AG04449 (cell line): ENCODE data around the gene POLR1A.

Experiments
- CTCF ChIA-PET: fragments of 350-600 bp; formaldehyde crosslinking; extraction: SDS; loops from one replicate; lab custom pipeline; 2021; ENCODE audit warnings: antibody characterized with exemption; lab: Yijun Ruan, JAX
- POLR2A ChIA-PET: fragments of 400-600, 350-600 bp; formaldehyde crosslinking; extraction: SDS; loops from one replicate; lab custom pipeline; 2020; ENCODE audit warnings: antibody characterized with exemption, inconsistent platforms; lab: Yijun Ruan, JAX
- DNase-seq: peaks from one replicate; pipeline ENCODE4 v3.0.0-alpha.2; 2010; ENCODE audit warnings: low read depth, low spot score
- H3K4me3 ChIP-seq: 2 replicates; pipeline ENCODE4 v1.5.1; 2011; ENCODE audit warnings: low read depth, mild to moderate bottlenecking, control low read depth, low read length
- TF ChIP-seq, protein P1 (sequence below): IDR thresholded peaks from one replicate; pipeline ENCODE4 v1.5.1; 2011; ENCODE audit warnings: mild to moderate bottlenecking, moderate library complexity, low read length, control low read depth, inconsistent platforms; ENCODE audit not compliant: insufficient read depth; ENCODE audit errors: missing control alignments

Gene POLR1A

DNA sequence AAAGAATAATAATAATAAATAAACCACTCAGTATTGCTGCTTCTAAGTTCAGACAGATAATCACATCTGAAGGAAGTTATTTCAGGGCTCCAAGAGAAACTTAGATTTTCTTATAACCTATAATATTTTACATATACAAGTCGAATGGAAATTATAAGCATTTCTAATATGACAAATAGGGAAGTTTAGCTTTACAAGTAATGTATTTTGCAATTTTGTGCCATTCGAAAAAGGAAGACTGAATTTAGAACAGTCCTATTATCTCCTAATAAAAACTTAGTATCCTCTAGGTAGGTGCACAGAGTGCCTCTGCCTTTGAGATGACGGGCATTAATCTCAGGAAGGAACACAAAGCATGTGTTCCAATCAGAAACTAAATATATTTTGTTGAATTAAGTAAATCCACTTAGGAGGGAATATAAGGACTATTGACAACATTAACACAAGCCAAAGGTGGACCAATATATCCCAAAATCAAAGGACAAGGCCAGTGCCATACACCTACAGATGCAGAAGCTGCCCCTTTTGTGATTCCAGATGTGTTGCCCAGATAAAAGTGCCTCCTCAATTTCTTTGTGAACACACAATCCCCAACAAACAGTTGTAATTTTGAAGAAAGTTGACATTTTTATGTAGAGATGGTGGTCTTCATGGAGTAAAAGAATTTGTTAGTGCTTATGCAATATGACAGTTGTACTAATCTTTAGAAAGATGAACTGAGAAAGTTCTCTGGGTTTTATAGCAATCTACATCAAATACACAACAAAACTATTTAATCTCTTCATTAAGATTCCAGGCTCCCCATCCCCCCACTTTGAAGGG lies 37.0 kb upstream of the POLR1A start:
- no peak for DNase-seq
- CTCF ChIA-PET = no interaction called here
- no peak overlapping the region for H3K4me3 ChIP-seq
- TF ChIP-seq, protein P1, sequence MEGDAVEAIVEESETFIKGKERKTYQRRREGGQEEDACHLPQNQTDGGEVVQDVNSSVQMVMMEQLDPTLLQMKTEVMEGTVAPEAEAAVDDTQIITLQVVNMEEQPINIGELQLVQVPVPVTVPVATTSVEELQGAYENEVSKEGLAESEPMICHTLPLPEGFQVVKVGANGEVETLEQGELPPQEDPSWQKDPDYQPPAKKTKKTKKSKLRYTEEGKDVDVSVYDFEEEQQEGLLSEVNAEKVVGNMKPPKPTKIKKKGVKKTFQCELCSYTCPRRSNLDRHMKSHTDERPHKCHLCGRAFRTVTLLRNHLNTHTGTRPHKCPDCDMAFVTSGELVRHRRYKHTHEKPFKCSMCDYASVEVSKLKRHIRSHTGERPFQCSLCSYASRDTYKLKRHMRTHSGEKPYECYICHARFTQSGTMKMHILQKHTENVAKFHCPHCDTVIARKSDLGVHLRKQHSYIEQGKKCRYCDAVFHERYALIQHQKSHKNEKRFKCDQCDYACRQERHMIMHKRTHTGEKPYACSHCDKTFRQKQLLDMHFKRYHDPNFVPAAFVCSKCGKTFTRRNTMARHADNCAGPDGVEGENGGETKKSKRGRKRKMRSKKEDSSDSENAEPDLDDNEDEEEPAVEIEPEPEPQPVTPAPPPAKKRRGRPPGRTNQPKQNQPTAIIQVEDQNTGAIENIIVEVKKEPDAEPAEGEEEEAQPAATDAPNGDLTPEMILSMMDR = no peak
- POLR2A ChIA-PET = no interaction called here

DNA sequence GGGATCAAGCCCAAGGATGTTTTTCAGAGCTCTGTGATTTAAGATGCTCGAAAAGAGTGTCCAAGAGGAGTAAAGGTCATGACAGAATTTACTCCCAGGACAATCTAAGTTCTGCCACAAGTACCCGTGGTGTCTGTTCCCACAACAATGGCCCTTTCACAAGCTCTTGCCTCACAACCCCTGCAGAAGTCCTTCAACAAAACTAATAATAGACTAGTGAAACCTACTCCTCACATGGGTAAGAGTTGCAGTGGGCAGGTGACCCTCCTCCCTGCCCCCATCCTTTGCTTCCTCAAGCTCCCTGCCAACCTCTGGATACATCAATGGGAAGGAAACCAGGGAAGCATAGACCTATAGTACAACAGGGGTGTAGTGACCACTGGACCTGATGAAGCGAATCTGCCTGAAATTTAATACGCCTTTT lies 35.3 kb upstream of the POLR1A start:
- DNase-seq = no peak
- ChIA-PET CTCF (no interaction called here), POLR2A (interaction anchor here (0.6 kb wide), 1 partner anchor 82 kb away, joined by 3 read pairs; no protein-coding TSS in a partner anchor)

GRCh38 chr2:86139981-86140380 lies 34.3 kb upstream of the POLR1A start:
- ChIA-PET CTCF (no interaction called here), POLR2A (no interaction called here)
- TF ChIP-seq, protein P1 = no peak
- H3K4me3 ChIP-seq = no peak overlapping the region
- no peak for DNase-seq

More for the DNA sequence above, 35.3 kb upstream of the POLR1A start:
- TF ChIP-seq, protein P1 = no peak
- no peak overlapping the region for H3K4me3 ChIP-seq

- CTCF ChIA-PET = interaction anchor here (0.9 to 1.1 kb wide), 2 partner anchors 11 to 22 kb away, joined by 3 to 4 read pairs; no protein-coding TSS in a partner anchor
- H3K4me3 ChIP-seq = no peak overlapping the region
- POLR2A ChIA-PET = no interaction called here
- TF ChIP-seq, protein P1 = no peak
- DNase-seq = no peak
Observed at GRCh38 chr2:86138736-86139625, 33.3 kb upstream of the POLR1A start.

DNA sequence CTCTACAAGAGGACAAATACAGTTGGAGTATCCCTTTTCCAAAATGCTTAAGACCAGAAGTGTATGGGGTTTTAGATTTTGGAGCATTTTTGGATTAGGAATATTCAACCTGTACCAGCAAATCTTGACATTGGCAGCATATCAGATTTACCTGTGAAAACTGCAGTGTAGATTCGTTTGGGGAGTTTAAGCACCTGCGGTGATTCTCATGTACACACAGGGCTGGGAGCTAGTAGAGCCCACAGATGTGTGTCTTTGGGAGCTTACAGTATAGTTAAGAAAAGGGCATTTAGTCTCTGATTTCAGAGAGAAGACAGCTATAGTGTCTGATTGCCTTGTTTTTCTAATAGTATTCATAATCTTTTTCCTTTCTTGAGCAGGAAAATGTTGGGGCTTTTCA lies 30.5 kb upstream of the POLR1A start:
- ChIA-PET POLR2A (no interaction called here), CTCF (interaction anchor here (1.4 kb wide), 1 partner anchor 21 kb away, joined by 3 read pairs; no protein-coding TSS in a partner anchor)
- TF ChIP-seq, protein P1 = no peak

GRCh38 chr2:86135653-86136052 lies 30.0 kb upstream of the POLR1A start:
- POLR2A ChIA-PET = no interaction called here
- H3K4me3 ChIP-seq = no peak overlapping the region
- no peak for DNase-seq
- CTCF ChIA-PET = interaction anchor here (1.4 kb wide), 1 partner anchor 20 kb away, joined by 3 read pairs; no protein-coding TSS in a partner anchor
- TF ChIP-seq, protein P1 = no peak

More for the DNA sequence above, 30.5 kb upstream of the POLR1A start:
- DNase-seq = no peak
- no peak overlapping the region for H3K4me3 ChIP-seq
